Inferior parietal cortex (tissue), 1 donor: ENCODE data around the gene HINT3.
A peak's percentile ranks its signal among the peaks of the same experiment; 100 is the strongest.
"Not testable (repeated sequence)": the region's sequence is repeated elsewhere in the genome, so short reads cannot be mapped to it uniquely, and the experiment has no call there.

ENCODE experiments used
- DNase-seq: peaks from one replicate; pipeline ENCODE4 v3.0.0-alpha.2; 2016; ENCODE audit errors: extremely low spot score

The HINT3 gene

DNA sequence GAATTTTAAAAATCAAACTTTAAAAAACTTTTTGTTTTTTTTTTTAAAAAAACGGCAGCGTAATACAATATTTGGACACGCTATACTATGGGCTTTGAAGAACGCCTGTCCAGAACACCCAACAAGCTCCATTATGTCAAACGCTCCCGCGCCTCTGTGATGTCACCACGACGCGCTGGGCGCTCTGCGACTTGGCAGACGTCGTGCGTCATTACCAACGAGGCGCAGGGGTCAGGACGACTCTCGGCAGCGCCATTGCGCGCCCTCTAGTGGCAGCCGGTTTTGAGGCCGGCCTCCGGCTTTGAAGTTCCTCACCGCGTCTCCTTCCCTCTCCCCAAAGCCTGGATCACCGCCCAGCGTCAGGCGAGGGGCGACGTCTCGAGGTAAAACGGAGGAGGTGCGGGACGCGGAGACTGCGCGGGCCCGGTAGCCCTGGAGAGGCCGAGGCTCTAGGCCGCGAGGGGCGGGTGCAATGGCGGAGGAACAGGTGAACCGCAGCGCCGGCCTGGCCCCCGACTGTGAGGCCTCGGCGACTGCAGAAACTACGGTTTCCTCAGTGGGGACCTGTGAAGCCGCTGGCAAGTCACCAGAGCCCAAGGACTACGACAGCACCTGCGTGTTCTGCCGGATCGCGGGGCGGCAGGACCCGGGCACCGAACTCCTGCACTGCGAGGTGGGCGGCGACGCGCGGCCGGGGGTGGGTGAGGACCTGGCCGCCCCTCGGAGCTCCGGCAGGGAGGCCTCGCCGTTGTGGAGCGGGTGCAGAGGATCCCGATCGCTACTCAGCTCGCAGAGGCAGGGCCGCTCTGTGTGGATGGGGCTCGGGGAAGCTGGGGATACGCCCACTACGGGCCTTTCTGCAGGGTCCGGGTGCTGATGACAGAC, at the start of gene HINT3:
Gene HINT3 (plus strand): TSS at position 265 of the 885 bp plus-strand sequence. CDS start 208 bp downstream, at position 473.
- peak; percentile 99 for DNase-seq

DNA sequence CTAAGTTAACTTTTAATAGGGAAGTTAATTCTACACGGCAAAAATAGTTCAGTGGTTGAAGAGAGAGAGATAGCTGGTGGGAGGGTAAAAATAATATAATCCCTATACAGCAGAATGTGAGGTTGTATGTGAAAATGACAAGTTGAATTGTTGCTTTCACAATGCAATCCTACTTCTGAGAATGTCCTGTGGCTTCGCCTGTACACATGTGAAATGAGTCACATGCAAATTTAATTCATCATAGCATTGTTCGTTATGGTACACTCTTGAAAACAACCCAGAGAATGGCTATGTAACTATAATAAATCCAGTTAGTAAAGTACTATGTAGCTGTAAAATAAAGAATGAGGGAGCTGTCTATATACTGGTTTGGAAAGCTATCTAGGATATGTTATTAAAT, 46.0 kb upstream of the HINT3 start:
- no peak for DNase-seq

DNA sequence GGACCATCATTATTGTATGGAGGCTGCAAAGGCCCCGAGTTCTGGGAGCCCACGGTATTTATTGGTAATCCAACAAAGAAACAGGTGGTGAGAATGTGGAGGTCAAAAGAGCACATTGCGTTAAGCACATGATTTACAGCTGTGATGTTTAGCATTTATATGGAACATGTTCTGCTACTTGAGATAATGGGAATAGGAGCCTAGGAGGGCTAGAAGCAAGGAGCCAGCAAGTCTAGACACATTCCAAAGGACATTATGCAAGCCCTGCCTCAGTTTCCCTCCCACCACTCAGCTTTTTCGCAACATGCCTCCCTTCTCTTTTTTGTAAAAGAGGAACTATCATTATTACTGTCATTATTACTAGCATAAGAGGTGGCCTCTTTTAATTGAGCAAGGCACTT, 45.5 kb upstream of the HINT3 start:
- not testable (repeated sequence) for DNase-seq

DNA sequence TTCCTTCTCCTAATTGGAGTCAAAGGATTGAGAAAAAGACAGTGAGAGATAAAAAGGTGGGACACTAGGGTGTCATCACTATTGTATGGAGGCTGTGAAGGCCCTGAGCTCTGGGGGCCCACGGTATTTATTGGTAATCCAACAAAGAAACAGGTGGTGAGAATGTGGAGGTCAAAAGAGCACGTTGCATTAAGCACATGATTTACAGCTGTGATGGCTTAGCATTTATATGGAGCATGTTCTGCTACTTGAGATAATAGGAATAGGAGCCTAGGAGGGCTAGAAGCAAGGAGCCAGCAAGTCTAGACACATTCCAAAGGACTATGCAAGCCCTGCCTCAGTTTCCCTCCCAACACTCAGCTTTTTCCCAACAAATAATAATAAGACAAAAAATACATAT, 44.1 kb upstream of the HINT3 start:
- not testable (repeated sequence) for DNase-seq

- no peak for DNase-seq
Measured at GRCh38 chr6:125913145-125913544, 43.4 kb upstream of the HINT3 start.

DNA sequence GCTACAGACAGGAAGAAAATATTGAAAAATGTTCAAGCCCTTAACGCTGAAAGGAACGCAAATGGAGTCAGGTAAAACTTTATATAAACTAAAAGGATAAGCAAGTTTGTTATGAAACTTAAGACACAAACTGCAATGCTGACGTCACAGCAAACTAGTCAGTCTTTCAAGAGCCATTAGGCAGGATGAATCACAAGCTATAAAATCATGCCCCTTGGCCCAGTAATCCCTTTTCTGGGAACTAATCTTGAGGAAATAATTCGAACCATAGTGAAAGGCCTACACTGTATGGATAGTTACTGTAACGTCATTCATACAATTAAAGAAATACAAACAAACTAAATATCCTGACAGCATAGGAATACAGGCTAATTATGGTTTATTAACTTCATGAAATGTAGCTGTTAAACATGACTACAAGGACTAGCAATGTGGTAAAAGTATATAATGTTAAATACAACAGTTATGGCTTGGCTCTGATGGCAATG, 42.7 kb upstream of the HINT3 start:
- DNase-seq = no peak

GRCh38 chr6:125918230-125918629, 38.3 kb upstream of the HINT3 start:
- no peak for DNase-seq

GRCh38 chr6:125918681-125919566, 37.6 kb upstream of the HINT3 start:
- no peak for DNase-seq

GRCh38 chr6:125919618-125920017, 37.0 kb upstream of the HINT3 start:
- DNase-seq = no peak

GRCh38 chr6:125922322-125922860, 34.2 kb upstream of the HINT3 start:
- no peak for DNase-seq

GRCh38 chr6:125923366-125923877, 33.1 kb upstream of the HINT3 start:
- no peak for DNase-seq

DNA sequence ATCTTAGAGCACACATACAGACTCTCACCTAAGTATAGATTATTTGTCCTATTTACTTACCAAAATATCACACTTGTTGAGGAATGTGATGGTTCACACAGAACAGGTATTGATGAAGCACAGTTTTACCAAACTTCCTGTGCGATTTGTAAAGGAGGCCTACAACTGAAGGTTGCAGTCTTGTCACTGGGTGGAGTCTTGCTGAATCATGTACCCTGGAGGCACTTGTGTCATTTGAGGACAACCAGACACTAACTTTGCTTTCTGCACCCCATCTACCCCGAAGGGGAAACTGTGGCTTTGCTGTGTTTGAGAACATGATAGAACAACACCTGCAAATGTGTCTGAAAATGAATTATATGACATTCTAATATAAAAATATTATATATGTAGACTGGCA, 32.4 kb upstream of the HINT3 start:
- no peak for DNase-seq

DNA sequence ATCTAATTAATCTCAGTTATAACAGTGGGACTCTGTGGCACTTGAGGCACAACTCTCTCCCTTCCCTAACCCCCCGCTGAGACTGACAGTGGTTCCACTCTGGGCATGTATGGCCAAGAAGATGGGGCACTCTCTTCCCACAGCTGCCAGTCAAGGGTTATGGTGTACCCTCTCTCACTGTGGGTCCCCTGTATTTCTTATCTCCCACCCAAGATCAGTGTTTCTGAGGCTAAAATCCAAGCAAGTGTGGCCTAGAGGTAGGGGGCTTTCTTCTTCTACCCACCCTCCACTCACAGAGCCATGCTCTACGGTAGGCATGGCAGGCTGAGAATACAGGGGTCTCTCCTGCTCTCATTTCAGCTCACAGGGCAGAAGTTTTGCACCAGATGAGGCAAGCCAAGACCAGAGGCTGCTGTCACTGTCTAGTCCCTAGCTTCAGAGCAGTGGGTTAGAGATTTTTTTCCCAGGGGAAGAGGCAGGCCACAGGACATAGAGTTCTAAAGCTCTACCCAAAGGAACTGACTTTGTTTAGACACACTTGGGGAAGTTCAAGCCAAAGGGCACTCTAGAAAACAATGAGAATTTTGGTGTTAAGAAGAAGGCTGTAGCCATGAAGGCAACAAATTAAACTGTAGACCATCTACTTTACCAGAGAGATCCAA, 31.7 kb upstream of the HINT3 start:
- DNase-seq = no peak

- DNase-seq = no peak
Measured at GRCh38 chr6:125926711-125927110, 29.9 kb upstream of the HINT3 start.

DNA sequence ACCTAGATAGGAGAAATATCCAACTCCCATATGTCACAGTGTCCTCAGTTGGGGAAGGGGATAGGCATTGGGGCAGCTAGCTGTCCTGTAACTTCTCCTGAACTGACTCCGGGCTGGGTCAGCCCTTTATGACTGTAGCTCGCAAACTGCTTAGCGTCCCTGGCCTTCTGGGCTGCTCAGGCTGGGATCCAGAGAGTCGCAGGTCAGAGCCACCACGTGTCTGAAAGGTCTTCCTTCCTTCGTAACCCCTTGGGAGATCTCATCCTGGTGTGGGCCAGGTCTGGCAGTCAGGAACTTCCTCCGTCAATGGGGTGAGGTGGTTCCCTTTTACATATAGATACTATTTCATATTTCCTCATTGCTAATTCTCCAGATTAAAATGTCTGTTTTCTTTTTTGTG, 28.8 kb upstream of the HINT3 start:
- DNase-seq = no peak

DNA sequence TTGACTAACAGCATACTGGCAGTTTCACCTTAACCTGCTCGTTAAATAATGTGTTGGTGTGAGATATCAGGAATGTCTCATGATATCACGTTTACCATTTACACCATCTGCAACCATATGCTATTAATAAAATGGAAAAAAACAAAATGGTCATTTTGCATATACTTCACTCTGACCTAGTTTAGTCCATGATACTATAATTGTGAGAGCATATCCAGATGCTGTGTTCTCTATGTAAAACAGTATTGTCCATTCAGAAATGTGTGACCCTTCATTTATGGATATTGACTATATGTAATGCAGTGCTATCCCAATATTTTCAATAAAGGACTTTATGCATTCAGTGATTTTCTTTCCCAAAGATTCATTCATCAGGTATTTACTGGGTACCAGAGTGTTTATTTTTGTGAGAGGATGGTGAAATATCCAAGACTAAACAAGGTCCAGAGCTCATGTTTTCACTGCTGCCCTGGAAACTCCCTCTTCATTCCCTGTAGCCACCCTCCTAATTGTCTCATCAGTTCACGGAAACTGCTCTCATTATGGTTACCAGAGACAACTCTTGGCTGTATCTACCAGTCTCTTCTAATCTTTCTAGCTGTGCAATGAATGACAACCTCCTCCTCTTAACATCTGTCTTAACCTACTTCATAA, 25.7 kb upstream of the HINT3 start:
- no peak for DNase-seq

DNA sequence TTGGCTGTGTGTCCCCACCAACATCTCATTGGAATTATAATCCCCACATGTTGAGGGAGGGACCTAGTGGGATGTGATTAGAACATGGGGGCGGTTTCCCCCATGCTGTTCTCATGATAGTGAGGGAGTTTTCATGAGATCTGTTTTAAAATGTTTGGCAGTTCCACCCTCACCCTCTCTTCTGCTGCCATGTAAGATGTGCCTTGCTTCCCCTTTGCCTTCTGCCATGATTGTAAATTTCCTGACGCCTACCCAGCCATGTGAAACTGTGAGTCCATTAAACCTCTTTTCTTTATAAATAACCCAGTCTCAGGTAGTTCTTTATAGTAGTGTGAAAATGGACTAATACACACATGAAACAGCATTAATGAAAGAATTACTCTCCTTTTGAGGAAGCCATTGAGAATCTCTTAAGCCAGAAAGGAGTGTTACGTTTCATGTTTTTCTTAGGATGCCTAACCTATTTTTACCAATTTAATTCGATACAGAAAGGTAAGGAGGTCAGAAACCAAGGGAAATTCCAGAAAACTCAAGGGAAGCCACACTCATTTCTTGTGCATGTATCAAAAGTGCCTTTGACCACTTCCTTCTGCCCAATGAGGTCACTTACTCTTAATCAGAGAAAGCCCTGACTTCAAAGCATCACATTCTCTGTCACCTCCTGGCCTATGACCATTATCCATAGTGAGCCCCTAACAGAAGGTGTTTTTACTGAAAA, 24.7 kb upstream of the HINT3 start:
- no peak for DNase-seq

DNA sequence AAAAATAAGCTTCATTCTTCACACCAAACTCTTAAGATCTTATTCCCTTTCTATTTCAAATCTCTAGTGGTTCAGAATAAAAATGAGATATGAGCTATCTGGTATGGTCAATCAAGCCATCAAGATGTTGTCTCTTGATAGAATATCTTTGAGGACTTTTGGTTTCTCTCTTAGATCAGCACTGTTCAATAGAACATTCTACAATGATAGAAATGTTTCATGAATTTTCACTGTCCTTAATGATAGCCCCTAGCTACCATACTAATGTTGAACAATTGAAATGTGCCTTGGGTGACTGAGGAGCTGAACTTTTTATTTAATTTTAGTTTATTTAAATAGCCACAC, 24.1 kb upstream of the HINT3 start:
- DNase-seq = no peak

GRCh38 chr6:125935520-125935919, 21.1 kb upstream of the HINT3 start:
- not testable (repeated sequence) for DNase-seq

- DNase-seq = no peak
Measured at GRCh38 chr6:125939026-125939425, 17.5 kb upstream of the HINT3 start.
